COLO829 (cell line): ENCODE data around the gene STARD5.

Experiments
- DNase-seq: peaks from one replicate; pipeline ENCODE4 v3.0.0; 2012; ENCODE audit warnings: low spot score

The STARD5 gene

GRCh38 chr15:81274255-81274654 lies 49.7 kb downstream of the STARD5 start:
- DNase-seq: no peak

- no peak for DNase-seq
Measured at GRCh38 chr15:81273855-81274254, 50.1 kb downstream of the STARD5 start.

- no peak for DNase-seq
Measured at GRCh38 chr15:81273200-81273599, 50.7 kb downstream of the STARD5 start.

- no peak for DNase-seq
Measured at GRCh38 chr15:81271761-81272644, 51.9 kb downstream of the STARD5 start.

GRCh38 chr15:81270781-81271491 lies 53.0 kb downstream of the STARD5 start:
- DNase-seq: no peak

- no peak for DNase-seq
Measured at GRCh38 chr15:81270188-81270587, 53.8 kb downstream of the STARD5 start.

GRCh38 chr15:81268881-81269601 lies 54.9 kb downstream of the STARD5 start:
- no peak for DNase-seq

- DNase-seq: no peak
Measured at GRCh38 chr15:81268340-81268739, 55.6 kb downstream of the STARD5 start.

- DNase-seq: peak; percentile 79
Measured at GRCh38 chr15:81265944-81266775, 57.8 kb downstream of the STARD5 start.

GRCh38 chr15:81265256-81265943 lies 58.5 kb downstream of the STARD5 start:
- no peak for DNase-seq

GRCh38 chr15:81264072-81264857 lies 59.7 kb downstream of the STARD5 start:
- no peak for DNase-seq

- no peak for DNase-seq
Measured at GRCh38 chr15:81263477-81263876, 60.5 kb downstream of the STARD5 start.

GRCh38 chr15:81261172-81261811 lies 62.6 kb downstream of the STARD5 start:
- DNase-seq: no peak

- DNase-seq: no peak
Measured at GRCh38 chr15:81259760-81260298, 64.1 kb downstream of the STARD5 start.
